Measurements from ENCODE around the gene CLIC2. TPM values are rescaled to one million over a fixed set of nuclear protein-coding genes. Genes with fewer than 3 reads are reported as not detected.

Gene CLIC2
- 11.3 and 27.2 TPM in 2 replicates for total RNA-seq

GRCh38 chrX:155334486-155335336, at the start of gene CLIC2:
Gene CLIC2 (minus strand): TSS chrX:155334614. CDS start chrX:155334427, 187 bp downstream.

GRCh38 chrX:155381843-155382528, 47.6 kb upstream of the CLIC2 start, which contains the start of gene F8A2:
Gene F8A2 (plus strand): TSS chrX:155382095. CDS start chrX:155382115, 20 bp downstream.

GRCh38 chrX:155263854-155264628, 70.4 kb downstream of the CLIC2 start, which contains the start of gene RAB39B:
Gene RAB39B (minus strand): TSS chrX:155264491. CDS start chrX:155264288, 203 bp downstream.

Other genes starting within 250 kb of the CLIC2 start
- gene VBP1, start 118.2 kb downstream of the CLIC2 start, total RNA-seq = 48.9 and 57.2 TPM in 2 replicates
- 0.11 and 0.52 TPM in 2 replicates for gene RAB39B, start 70.1 kb downstream of the CLIC2 start, total RNA-seq
- not detected in 2 replicates for gene F8A2, start 47.5 kb upstream of the CLIC2 start, total RNA-seq
- 0.52 and 0.65 TPM in 2 replicates for gene F8A3, start 124.0 kb upstream of the CLIC2 start, total RNA-seq

All from dermis lymphatic vessel endothelial cell (primary cell).